Uterus (tissue), 2 donors: ENCODE measurements around the gene C6orf136.

ENCODE experiments used
- POLR2A ChIP-seq, 2 donors: fragments of 450-650 bp; IDR thresholded peaks; one replicate each; pipeline ENCODE4 v1.6.1; 2016; ENCODE audit warnings: antibody characterized with exemption in 2 of 2, mild to moderate bottlenecking in 1 of 2, moderate library complexity in 1 of 2
- TF ChIP-seq, protein P1 (sequence below), 4 experiments: fragments of 200-600 bp in 2 of 4; fragments of 450-650 bp in 2 of 4; sonication (generic) in 2 of 4; IDR thresholded peaks; one replicate each; pipeline ENCODE4 v1.5.1; 2016 to 2019; ENCODE audit warnings: antibody characterized with exemption in 4 of 4, mild to moderate bottlenecking in 2 of 4, moderate library complexity in 1 of 4

DNA sequence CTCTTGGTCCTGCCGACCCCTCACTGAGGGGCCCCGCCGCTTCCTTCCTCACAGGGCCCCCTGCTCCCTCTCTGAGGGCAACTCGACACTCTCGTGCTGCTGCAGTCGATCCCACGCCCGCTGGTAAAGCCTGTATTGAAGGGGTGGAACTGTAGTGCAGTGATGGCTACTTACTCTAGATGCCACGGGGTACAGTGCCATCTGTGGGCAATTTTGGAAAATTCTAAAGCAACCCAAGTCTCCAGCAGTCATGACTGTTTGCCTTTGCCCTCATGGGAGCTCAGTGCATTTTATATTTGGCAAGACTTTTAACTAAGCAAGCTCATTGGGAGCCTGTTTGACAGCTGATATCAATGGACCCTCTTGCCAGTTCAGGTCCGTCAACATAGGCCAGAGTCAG lies 6.5 kb upstream of the C6orf136 start:
- TF ChIP-seq, protein P1, sequence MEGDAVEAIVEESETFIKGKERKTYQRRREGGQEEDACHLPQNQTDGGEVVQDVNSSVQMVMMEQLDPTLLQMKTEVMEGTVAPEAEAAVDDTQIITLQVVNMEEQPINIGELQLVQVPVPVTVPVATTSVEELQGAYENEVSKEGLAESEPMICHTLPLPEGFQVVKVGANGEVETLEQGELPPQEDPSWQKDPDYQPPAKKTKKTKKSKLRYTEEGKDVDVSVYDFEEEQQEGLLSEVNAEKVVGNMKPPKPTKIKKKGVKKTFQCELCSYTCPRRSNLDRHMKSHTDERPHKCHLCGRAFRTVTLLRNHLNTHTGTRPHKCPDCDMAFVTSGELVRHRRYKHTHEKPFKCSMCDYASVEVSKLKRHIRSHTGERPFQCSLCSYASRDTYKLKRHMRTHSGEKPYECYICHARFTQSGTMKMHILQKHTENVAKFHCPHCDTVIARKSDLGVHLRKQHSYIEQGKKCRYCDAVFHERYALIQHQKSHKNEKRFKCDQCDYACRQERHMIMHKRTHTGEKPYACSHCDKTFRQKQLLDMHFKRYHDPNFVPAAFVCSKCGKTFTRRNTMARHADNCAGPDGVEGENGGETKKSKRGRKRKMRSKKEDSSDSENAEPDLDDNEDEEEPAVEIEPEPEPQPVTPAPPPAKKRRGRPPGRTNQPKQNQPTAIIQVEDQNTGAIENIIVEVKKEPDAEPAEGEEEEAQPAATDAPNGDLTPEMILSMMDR (IDR thresholded peaks at IDR 0.05) = no peak
- no peak for TF ChIP-seq POLR2A (IDR thresholded peaks at IDR 0.05)
